Keratinocyte (primary cell): ENCODE measurements around the gene YIPF2. TPM values are rescaled to one million over a fixed set of nuclear protein-coding genes. Genes with fewer than 3 reads are reported as not detected.

Experiments
- DNase-seq: peaks from one replicate; pipeline ENCODE4 v3.0.0-alpha.2; 2011; ENCODE audit warnings: low read depth, missing footprints, low spot score
- FAIRE-seq: peaks from 2 replicates; lab custom pipeline; 2011; peaks lifted over from hg19 to GRCh38; lab: Jason Lieb, UNC
- H2AFZ ChIP-seq: 2 replicates; pipeline ENCODE4 v1.6.0; 2012; ENCODE audit warnings: low read length, control low read depth, inconsistent platforms; ENCODE audit not compliant: control insufficient read depth
- H3K27ac ChIP-seq: 2 replicates; pipeline ENCODE4 v1.5.1; 2011; ENCODE audit warnings: low read length; ENCODE audit not compliant: control insufficient read depth, insufficient read depth
- H3K27me3 ChIP-seq: 3 replicates; pipeline ENCODE4 v1.6.0; 2011; ENCODE audit warnings: low read length; ENCODE audit not compliant: control insufficient read depth, insufficient read depth; ENCODE audit errors: extremely low read depth
- H3K36me3 ChIP-seq, 2 experiments: 2 replicates in 1 of 2; 3 replicates in 1 of 2; pipeline ENCODE4 v1.5.1; 2011; ENCODE audit warnings: low read length in 2 of 2, mild to moderate bottlenecking in 1 of 2; ENCODE audit not compliant: control insufficient read depth in 2 of 2, insufficient read depth in 2 of 2; ENCODE audit errors: extremely low read depth in 1 of 2
- H3K4me1 ChIP-seq: 3 replicates; pipeline ENCODE4 v1.5.1; 2011; ENCODE audit warnings: low read length; ENCODE audit not compliant: control insufficient read depth, insufficient read depth; ENCODE audit errors: extremely low read depth
- H3K4me2 ChIP-seq: 3 replicates; pipeline ENCODE4 v1.6.0; 2011; ENCODE audit warnings: low read depth, low read length; ENCODE audit not compliant: control insufficient read depth, insufficient read depth; ENCODE audit errors: extremely low read depth
- H3K4me3 ChIP-seq, 3 experiments: fragments of 200-600 bp in 1 of 3; sonication (generic) in 1 of 3; 2 replicates in 2 of 3; 3 replicates in 1 of 3; pipeline ENCODE4 v1.5.1; 2011 to 2016; ENCODE audit warnings: low read length in 3 of 3, mild to moderate bottlenecking in 3 of 3, control low read depth in 2 of 3, inconsistent platforms in 1 of 3, low read depth in 1 of 3, mixed read lengths in 1 of 3, mixed run types in 1 of 3, moderate library complexity in 1 of 3; ENCODE audit not compliant: control insufficient read depth in 2 of 3, insufficient read depth in 2 of 3; ENCODE audit errors: extremely low read depth in 1 of 3
- H3K79me2 ChIP-seq: 2 replicates; pipeline ENCODE4 v1.6.0; 2012; ENCODE audit warnings: low read length; ENCODE audit not compliant: control insufficient read depth, insufficient read depth
- H3K9ac ChIP-seq: 3 replicates; pipeline ENCODE4 v1.6.0; 2011; ENCODE audit warnings: low read length; ENCODE audit not compliant: control insufficient read depth, insufficient read depth; ENCODE audit errors: extremely low read depth
- H3K9me1 ChIP-seq: 3 replicates; pipeline ENCODE4 v1.6.0; 2011; ENCODE audit warnings: low read length; ENCODE audit not compliant: control insufficient read depth, insufficient read depth; ENCODE audit errors: extremely low read depth
- H3K9me3 ChIP-seq: 2 replicates; pipeline ENCODE4 v1.5.1; 2012; ENCODE audit warnings: low read depth, low read length; ENCODE audit not compliant: control insufficient read depth
- H4K20me1 ChIP-seq: 3 replicates; pipeline ENCODE4 v1.6.0; 2011; ENCODE audit warnings: low read length; ENCODE audit not compliant: control insufficient read depth, insufficient read depth; ENCODE audit errors: extremely low read depth
- EZH2 ChIP-seq: IDR thresholded peaks from one replicate; pipeline ENCODE4 v1.6.1; 2012; ENCODE audit warnings: inconsistent platforms, mild to moderate bottlenecking, low read length, moderate library complexity
- dilution Hi-C: fragments of 300-500 bp; cut with MboI; formaldehyde crosslinking; loops from one replicate; pipeline ENCODE4 v1.7.0; 2020; ENCODE audit warnings: low sequenced_read_pairs; ENCODE audit not compliant: extremely low pct_ligation_motif_present
- polyA plus RNA-seq, 5 experiments: library from polyadenylated mRNA; depleted of rRNA in 3 of 5; stranded (reverse) in 3 of 5; stranded (forward) in 1 of 5; unstranded in 1 of 5; fragments of >200 nt; gene quantifications; 1 replicate in 1 of 5; 2 replicates in 3 of 5; 3 replicates in 1 of 5; pipeline versions ENCODE4 v1.2.1 to v1.2.3, GENCODE V29; 2011 to 2012; ENCODE audit warnings: missing spikeins in 2 of 5, low read depth in 1 of 5, low replicate concordance in 1 of 5
- TF ChIP-seq, protein P1 (sequence below), 3 experiments: IDR thresholded peaks in 1 of 3; conservative IDR thresholded peaks in 1 of 3; optimal IDR thresholded peaks in 1 of 3; 2 replicates in 2 of 3; 3 replicates in 1 of 3; pipeline versions ENCODE3 to v1.5.1; 2011; ENCODE audit warnings: low read length in 3 of 3, mild to moderate bottlenecking in 3 of 3, moderate library complexity in 2 of 3, control low read depth in 1 of 3, inconsistent platforms in 1 of 3; ENCODE audit not compliant: insufficient read depth in 2 of 3; ENCODE audit errors: extremely low read depth in 1 of 3

Gene YIPF2
- polyA plus RNA-seq, 1 donor (not counting 4 experiments of a cell fraction or from before 2014, with no cell fraction given): 26.9 TPM

DNA sequence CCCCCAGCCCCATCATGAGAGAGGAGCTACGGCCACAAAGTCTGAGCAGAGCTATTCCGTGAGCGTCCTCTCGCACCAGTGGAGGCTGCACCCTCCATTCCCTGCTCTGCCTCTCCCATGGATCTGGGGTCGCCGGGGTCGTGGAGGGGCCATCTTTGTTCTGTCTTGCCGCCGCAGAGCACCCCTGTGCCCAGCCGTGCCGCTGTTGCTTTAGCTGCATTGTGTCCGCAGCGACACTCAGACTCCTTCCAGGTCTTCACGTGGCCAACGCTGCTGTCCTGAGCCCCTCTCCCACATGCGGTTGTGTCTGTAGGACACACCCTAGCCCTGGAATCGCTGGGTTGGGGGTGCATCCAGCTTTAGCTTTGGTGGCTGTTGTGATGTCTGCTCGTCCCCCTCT is 15.8 kb downstream of the YIPF2 start:
- H2AFZ ChIP-seq: no peak overlapping the region
- dilution Hi-C loops: no loop called here
- DNase-seq (no peak), FAIRE-seq (no peak)
- peaks cover 21 to 23% of the 10 kb centered on the region in 2 experiments for H3K36me3 ChIP-seq
- TF ChIP-seq, protein P1, sequence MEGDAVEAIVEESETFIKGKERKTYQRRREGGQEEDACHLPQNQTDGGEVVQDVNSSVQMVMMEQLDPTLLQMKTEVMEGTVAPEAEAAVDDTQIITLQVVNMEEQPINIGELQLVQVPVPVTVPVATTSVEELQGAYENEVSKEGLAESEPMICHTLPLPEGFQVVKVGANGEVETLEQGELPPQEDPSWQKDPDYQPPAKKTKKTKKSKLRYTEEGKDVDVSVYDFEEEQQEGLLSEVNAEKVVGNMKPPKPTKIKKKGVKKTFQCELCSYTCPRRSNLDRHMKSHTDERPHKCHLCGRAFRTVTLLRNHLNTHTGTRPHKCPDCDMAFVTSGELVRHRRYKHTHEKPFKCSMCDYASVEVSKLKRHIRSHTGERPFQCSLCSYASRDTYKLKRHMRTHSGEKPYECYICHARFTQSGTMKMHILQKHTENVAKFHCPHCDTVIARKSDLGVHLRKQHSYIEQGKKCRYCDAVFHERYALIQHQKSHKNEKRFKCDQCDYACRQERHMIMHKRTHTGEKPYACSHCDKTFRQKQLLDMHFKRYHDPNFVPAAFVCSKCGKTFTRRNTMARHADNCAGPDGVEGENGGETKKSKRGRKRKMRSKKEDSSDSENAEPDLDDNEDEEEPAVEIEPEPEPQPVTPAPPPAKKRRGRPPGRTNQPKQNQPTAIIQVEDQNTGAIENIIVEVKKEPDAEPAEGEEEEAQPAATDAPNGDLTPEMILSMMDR (optimal IDR thresholded peaks at IDR 0.05 in 1 of 3, IDR thresholded peaks at IDR 0.05 in 1 of 3, conservative IDR thresholded peaks at IDR 0.05 in 1 of 3; ENCODE audit: extremely low read depth in 1 of 3, insufficient read depth in 2 of 3, low read length in 3 of 3): no peak
- TF ChIP-seq EZH2: no peak
- H3K9ac ChIP-seq: no peak overlapping the region
- H3K27me3 ChIP-seq: no peaks in the 10 kb centered on the region
- H4K20me1 ChIP-seq: no peaks in the 10 kb centered on the region
- H3K4me1 ChIP-seq: peaks cover 4% of the 10 kb centered on the region
- H3K4me3 ChIP-seq: no peak overlapping the region
- H3K79me2 ChIP-seq: no peaks in the 10 kb centered on the region
- H3K27ac ChIP-seq: no peak overlapping the region
- no peaks in the 10 kb centered on the region for H3K9me3 ChIP-seq
- no peaks in the 10 kb centered on the region for H3K9me1 ChIP-seq
- H3K4me2 ChIP-seq: no peak overlapping the region

- Histone ChIP-seq H3K9me3 (no peaks in the 10 kb centered on the region), H3K9me1 (no peaks in the 10 kb centered on the region), H2AFZ (no peak overlapping the region), H3K4me3 (no peak overlapping the region), H3K27me3 (no peaks in the 10 kb centered on the region), H3K9ac (no peak overlapping the region), H3K36me3 (peaks cover 21 to 24% of the 10 kb centered on the region in 2 experiments), H3K27ac (no peak overlapping the region), H4K20me1 (no peaks in the 10 kb centered on the region), H3K4me2 (no peak overlapping the region), H3K4me1 (peaks cover 4% of the 10 kb centered on the region), H3K79me2 (no peaks in the 10 kb centered on the region)
- DNase-seq (no peak), FAIRE-seq (no peak)
- dilution Hi-C loops: no loop called here
- TF ChIP-seq, protein P1 (optimal IDR thresholded peaks at IDR 0.05 in 1 of 3, IDR thresholded peaks at IDR 0.05 in 1 of 3, conservative IDR thresholded peaks at IDR 0.05 in 1 of 3; ENCODE audit: extremely low read depth in 1 of 3, insufficient read depth in 2 of 3, low read length in 3 of 3): no peak
- TF ChIP-seq EZH2: no peak
These were observed 16.7 kb downstream of the YIPF2 start for GRCh38 chr19:10911579-10912363.
